CD4-positive, alpha-beta T cell treated with Interleukin-15 for 1 hour (primary cell): ENCODE results near the gene ADGRB3.
"Not testable (repeated sequence)": the region's sequence is repeated elsewhere in the genome, so short reads cannot be mapped to it uniquely, and the experiment has no call there.

Experiments used
- DNase-seq: peaks from one replicate; pipeline ENCODE4 v3.0.0-alpha.2; 2020

Gene ADGRB3

GRCh38 chr6:68852791-68853190, 217.7 kb downstream of the ADGRB3 start:
- no peak for DNase-seq

GRCh38 chr6:68859233-68859632, 224.2 kb downstream of the ADGRB3 start:
- DNase-seq, result no peak

- no peak for DNase-seq
Observed at GRCh38 chr6:68868646-68869045, 233.6 kb downstream of the ADGRB3 start.

- no peak for DNase-seq
Observed at GRCh38 chr6:68873236-68873635, 238.2 kb downstream of the ADGRB3 start.

GRCh38 chr6:68874747-68875146, 239.7 kb downstream of the ADGRB3 start:
- DNase-seq, result no peak

- no peak for DNase-seq
Observed at GRCh38 chr6:68875403-68875802, 240.3 kb downstream of the ADGRB3 start.

- no peak for DNase-seq
Observed at GRCh38 chr6:68876792-68877493, 241.9 kb downstream of the ADGRB3 start.

GRCh38 chr6:68880050-68880813, 245.2 kb downstream of the ADGRB3 start:
- DNase-seq, result no peak

GRCh38 chr6:68883325-68883724, 248.2 kb downstream of the ADGRB3 start:
- not testable (repeated sequence) for DNase-seq

- no peak for DNase-seq
Observed at GRCh38 chr6:68891419-68891818, 256.3 kb downstream of the ADGRB3 start.

GRCh38 chr6:68892452-68892851, 257.4 kb downstream of the ADGRB3 start:
- DNase-seq, result no peak

- no peak for DNase-seq
Observed at GRCh38 chr6:68895929-68896328, 260.8 kb downstream of the ADGRB3 start.

- DNase-seq, result no peak
Observed at GRCh38 chr6:68901044-68901443, 266.0 kb downstream of the ADGRB3 start.

GRCh38 chr6:68911334-68911733, 276.3 kb downstream of the ADGRB3 start:
- no peak for DNase-seq

GRCh38 chr6:68911811-68912210, 276.7 kb downstream of the ADGRB3 start:
- DNase-seq, result no peak

GRCh38 chr6:68912805-68913204, 277.7 kb downstream of the ADGRB3 start:
- not testable (repeated sequence) for DNase-seq

- DNase-seq, result no peak
Observed at GRCh38 chr6:68915586-68915985, 280.5 kb downstream of the ADGRB3 start.

GRCh38 chr6:68919537-68919936, 284.5 kb downstream of the ADGRB3 start:
- no peak for DNase-seq

- DNase-seq, result no peak
Observed at GRCh38 chr6:68941345-68941744, 306.3 kb downstream of the ADGRB3 start.

- DNase-seq, result no peak
Observed at GRCh38 chr6:68947721-68948120, 312.6 kb downstream of the ADGRB3 start.

GRCh38 chr6:68951270-68951669, 316.2 kb downstream of the ADGRB3 start:
- DNase-seq, result no peak

- DNase-seq, result no peak
Observed at GRCh38 chr6:68958327-68958726, 323.2 kb downstream of the ADGRB3 start.

GRCh38 chr6:68967549-68968300, 332.6 kb downstream of the ADGRB3 start:
- peak; percentile 23 for DNase-seq

GRCh38 chr6:68968301-68968649, 333.2 kb downstream of the ADGRB3 start:
- DNase-seq, result no peak
